HG03439 (cell line): ENCODE data around the gene PKN1.
"Not testable (repeated sequence)": the region's sequence is repeated elsewhere in the genome, so short reads cannot be mapped to it uniquely, and the experiment has no call there.

Source experiments
- ATAC-seq: cut with Tn5 transposase; IDR thresholded peaks from one replicate; pipeline ENCODE4 v1.9.1; 2021; ENCODE audit warnings: mild to moderate bottlenecking, moderate library complexity; ENCODE audit not compliant: unreplicated experiment

Gene PKN1

GRCh38 chr19:14432791-14433553 is at the start of gene PKN1:
PKN1 (plus strand) TSS chr19:14433306; CDS start chr19:14433522, 216 bp downstream.
- ATAC-seq: peak; percentile 45

DNA sequence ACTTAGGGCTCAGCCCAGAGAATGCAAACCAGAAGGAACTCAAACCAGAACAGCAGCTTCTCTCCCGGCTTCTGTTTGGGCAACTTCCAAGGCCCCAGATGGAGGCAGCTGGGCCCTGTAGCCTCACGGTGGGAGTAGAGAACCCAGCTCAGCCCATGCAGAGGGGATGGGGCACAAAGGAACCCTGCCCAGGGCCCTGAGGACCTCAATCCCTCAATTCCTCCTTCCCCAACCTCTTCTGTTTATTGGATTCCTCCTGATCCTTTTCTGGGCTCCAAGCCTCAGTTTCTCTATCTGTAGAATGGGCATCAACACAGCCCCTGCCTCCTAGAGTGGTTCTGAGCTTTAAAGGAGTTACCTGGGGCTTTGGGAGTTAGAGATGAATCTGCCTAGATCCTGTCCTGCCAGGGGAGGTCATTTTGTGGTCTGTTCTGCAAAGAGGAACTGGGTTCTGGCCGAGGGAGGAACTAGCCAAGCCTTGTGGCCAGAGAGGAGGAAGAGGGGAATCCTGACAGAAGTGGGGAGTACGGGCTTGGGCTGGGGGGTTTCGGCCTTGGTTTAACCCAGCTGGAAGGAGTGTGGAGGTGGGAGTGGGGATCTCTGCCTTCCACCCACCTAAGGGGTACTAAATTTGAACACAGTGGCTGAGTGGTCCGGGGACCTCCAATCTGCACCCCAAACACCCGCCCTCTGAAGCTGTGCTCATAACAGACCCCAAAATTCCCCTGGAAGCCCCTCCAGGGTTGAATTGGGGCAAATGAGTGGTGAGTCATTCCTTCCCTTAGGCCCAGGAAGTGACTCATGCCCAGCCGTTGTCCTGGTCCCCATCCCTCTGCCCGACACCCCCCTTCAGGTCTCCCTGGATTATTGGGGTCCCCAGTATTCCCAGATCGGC is 49.2 kb upstream of the PKN1 start:
- ATAC-seq: no peak

- ATAC-seq: no peak
Observed at GRCh38 chr19:14385492-14385891, 47.6 kb upstream of the PKN1 start.

DNA sequence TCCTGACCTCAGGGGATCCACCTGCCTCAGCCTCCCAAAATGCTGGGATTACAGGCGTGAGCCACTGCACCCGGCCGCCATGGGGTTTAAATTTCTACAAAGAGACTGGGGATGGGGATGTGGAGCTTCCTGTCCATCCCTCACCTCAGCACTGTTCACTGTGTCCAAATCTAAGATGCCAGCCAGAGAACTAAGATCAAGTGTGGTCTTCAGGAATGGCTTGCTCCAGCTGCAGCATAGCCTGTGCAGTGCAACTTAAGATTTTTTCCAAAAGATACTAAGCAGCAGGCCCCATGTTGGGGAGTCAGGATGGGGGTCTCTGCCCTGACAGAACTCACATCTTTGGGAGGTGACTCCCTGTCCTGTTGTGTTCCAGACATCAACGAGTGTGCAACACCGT is 42.6 kb upstream of the PKN1 start:
- no peak for ATAC-seq

DNA sequence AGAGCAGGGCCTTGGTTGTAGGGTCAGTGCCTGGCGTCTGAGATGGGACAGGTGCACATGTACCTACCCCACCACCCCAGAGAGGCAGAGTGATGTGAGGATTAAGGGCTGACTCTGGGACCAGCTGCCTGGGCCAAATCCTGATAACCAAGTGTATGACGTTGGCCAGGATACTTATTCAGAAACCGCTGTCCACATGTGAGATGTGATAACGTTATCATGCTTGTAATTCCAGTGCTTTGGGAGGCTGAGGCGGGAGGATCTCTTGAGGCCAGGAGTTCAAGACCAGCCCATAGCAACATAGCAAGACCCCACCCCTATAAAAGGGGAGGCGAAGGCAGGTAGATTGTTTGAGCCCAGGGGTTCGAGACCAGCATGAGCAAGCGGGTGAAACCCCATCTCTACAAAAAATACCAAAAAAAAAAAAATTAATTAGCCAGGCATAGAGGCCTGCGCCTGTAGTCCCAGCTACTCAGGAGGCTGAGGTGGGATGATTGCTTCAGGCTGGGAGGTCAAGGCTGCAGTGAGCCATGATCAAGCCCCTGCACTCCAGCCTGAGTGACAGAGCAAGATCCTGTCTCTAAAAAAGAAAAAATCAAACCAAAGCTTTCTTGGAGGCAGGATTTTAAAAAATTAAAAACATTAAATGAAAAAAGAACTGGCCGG is 41.8 kb upstream of the PKN1 start:
- ATAC-seq: no peak

- ATAC-seq: no peak
Observed at GRCh38 chr19:14393329-14393728, 39.8 kb upstream of the PKN1 start.

GRCh38 chr19:14394167-14394566 is 38.9 kb upstream of the PKN1 start:
- no peak for ATAC-seq

- ATAC-seq: no peak
Observed at GRCh38 chr19:14395262-14395661, 37.8 kb upstream of the PKN1 start.

GRCh38 chr19:14395710-14396336 is 37.3 kb upstream of the PKN1 start:
- ATAC-seq: no peak

- not testable (repeated sequence) for ATAC-seq
Observed at GRCh38 chr19:14396730-14397129, 36.4 kb upstream of the PKN1 start.

DNA sequence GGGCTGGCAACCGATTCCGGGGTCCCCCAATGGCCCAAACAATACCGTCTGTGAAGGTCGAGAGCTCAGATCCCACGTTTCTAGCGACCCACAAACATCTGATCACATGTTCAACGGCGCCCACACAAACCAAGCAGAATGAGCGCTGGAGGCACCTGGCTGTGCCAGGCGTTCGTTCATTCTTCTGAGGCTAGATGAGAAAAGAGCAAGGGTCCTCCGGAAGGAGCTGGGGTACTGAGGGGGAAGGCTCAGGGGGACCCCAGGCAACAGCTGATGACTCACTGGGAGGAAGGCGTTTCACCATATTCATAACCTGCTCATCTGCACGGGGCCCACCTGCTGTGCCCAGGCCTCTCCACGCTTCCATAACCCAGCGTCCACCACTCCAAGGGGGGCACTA is 35.9 kb upstream of the PKN1 start:
- ATAC-seq: not testable (repeated sequence)

DNA sequence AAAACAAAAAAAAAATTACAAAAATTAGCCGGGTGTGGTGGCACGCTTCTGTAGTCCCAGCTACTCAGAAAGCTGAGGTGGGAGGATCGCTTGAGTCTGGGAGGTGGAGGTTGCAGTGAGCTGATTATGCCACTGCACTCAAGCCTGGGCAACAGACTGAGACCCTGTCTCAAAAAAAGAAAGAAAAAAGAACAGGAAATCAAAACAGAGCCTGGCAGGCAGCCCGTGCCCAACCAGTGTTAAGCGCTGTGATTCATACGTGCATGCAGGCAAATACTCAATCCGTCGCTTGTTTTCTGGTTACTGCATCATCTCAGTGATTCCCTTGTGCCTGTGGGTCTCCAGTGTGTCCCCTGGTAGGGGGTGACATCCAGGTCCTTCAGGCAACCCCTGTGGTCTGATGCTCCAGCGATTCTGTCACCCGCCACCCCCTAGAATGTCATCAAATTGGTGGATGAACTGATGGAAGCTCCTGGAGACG is 32.1 kb upstream of the PKN1 start:
- no peak for ATAC-seq

GRCh38 chr19:14401468-14402195 is 31.5 kb upstream of the PKN1 start:
- no peak for ATAC-seq

DNA sequence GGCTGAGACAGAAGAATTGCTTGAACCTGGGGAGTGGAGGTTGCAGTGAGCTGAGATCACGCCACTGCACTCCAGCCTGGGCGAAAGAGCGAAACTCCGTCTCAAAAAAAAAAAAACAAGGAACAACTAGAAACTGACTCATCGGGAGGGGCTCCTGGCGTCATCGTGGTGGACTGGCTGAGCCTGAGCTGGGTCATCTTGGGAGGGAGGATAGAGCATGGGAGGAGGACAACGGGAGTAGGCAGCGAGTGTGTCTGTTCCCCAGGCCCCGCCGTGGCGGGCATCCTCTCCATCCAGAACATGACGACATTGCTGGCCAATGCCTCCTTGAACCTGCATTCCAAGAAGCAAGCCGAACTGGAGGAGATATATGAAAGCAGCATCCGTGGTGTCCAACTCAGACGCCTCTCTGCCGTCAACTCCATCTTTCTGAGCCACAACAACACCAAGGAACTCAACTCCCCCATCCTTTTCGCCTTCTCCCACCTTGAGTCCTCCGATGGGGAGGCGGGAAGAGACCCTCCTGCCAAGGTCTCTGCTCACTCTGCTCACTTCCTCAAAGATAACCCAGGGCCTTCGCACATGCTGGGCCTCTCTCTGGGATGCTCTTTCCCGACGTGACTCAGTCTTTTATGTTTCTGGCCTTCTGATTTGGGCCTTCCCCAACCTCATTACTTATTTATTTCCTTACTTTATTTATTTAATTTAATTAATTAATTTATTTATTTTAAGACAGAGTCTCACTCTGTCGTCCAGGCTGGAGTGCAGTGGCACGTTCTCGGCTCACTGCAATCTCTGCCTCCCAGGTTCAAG is 30.6 kb upstream of the PKN1 start:
- no peak for ATAC-seq

DNA sequence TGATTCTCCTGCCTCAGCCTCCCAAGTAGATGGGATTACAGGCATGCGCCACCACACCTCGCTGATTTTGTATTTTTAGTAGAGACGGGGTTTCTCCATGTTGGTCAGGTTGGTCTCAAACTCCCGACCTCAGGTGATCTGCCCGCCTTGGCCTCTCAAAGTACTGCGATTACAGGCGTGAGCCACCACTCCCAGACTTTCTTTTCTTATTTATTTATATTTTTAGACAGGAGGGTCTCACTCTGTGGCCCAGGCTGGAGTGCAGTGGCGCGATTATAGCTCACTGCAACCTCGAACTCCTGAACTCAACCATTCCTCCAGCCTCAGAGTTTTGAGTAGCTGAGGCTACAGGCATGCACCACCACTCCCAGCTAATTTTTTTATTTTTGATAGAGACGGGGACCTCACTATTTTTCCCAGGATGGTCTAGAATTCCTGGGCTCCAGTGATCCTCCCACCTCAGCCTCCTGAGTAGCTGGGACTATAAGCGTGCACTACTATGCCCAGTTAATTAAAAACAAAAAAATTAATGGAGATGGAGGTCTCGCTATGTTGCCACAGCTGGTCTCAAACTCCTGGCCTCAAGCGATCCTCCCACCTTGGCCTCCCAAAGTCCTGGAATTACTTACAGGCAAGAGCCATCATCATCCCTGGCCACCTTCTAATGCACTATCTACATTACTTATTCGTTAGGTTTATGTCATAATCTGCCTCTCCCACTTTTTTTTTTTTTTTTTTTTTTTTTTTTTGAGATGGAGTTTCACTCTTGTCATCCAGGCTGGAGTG is 29.8 kb upstream of the PKN1 start:
- ATAC-seq: not testable (repeated sequence)

DNA sequence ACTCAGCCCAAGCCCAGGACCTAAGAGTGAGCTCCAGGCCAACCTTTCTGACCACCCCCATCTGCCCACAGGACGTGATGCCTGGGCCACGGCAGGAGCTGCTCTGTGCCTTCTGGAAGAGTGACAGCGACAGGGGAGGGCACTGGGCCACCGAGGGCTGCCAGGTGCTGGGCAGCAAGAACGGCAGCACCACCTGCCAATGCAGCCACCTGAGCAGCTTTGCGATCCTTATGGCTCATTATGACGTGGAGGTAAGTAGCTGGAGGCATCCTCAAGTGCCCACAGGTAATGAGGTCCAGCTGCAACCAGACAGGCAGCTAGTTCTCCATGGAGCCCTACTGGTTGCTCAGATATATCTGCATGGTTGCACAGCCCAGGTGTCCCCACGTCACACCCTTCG is 28.8 kb upstream of the PKN1 start:
- ATAC-seq: no peak

GRCh38 chr19:14405380-14405757 is 27.7 kb upstream of the PKN1 start:
- ATAC-seq: no peak

GRCh38 chr19:14405758-14406644 is 27.1 kb upstream of the PKN1 start:
- peak; percentile 48 for ATAC-seq
